Measurements from ENCODE around the gene SH3RF3. TPM values are rescaled to one million over a fixed set of nuclear protein-coding genes. Genes with fewer than 3 reads are reported as not detected.
"Not testable (repeated sequence)": the region's sequence is repeated elsewhere in the genome, so short reads cannot be mapped to it uniquely, and the experiment has no call there.

Gene SH3RF3
- total RNA-seq, 1 donor from 2014 or later, result under 0.01 TPM

GRCh38 chr2:109118321-109118720 lies 10.7 kb upstream of the SH3RF3 start:
- no peak for TF ChIP-seq CTCF (IDR thresholded peaks at IDR 0.05; ENCODE audit: insufficient read depth, low read length, severe bottlenecking)
- Histone ChIP-seq H3K36me3 (ENCODE audit: control insufficient read depth, insufficient read depth, low read length) (no peaks in the 10 kb centered on the region), H3K27me3 (ENCODE audit: control insufficient read depth, insufficient read depth, low read length) (peaks cover 4% of the 10 kb centered on the region), H3K4me3 (ENCODE audit: low read depth, low read length) (no peak overlapping the region)
- DNase-seq (ENCODE audit: low read depth), result no peak
- no peak for FAIRE-seq

GRCh38 chr2:109120166-109120565 lies 8.8 kb upstream of the SH3RF3 start:
- TF ChIP-seq CTCF (IDR thresholded peaks at IDR 0.05; ENCODE audit: insufficient read depth, low read length, severe bottlenecking), result no peak
- DNase-seq (ENCODE audit: low read depth) (no peak), FAIRE-seq (no peak)

GRCh38 chr2:109120686-109121085 lies 8.3 kb upstream of the SH3RF3 start:
- not testable (repeated sequence) for FAIRE-seq; H3K36me3 ChIP-seq (ENCODE audit: control insufficient read depth, insufficient read depth, low read length); H3K27me3 ChIP-seq (ENCODE audit: control insufficient read depth, insufficient read depth, low read length); H3K4me3 ChIP-seq (ENCODE audit: low read depth, low read length); DNase-seq (ENCODE audit: low read depth)

More at GRCh38 chr2:109120166-109120565, 8.8 kb upstream of the SH3RF3 start:
- Histone ChIP-seq H3K27me3 (ENCODE audit: control insufficient read depth, insufficient read depth, low read length) (peaks cover 4% of the 10 kb centered on the region), H3K36me3 (ENCODE audit: control insufficient read depth, insufficient read depth, low read length) (no peaks in the 10 kb centered on the region), H3K4me3 (ENCODE audit: low read depth, low read length) (no peak overlapping the region)

- Histone ChIP-seq H3K27me3 (ENCODE audit: control insufficient read depth, insufficient read depth, low read length) (peaks cover 4% of the 10 kb centered on the region), H3K4me3 (ENCODE audit: low read depth, low read length) (no peak overlapping the region), H3K36me3 (ENCODE audit: control insufficient read depth, insufficient read depth, low read length) (no peaks in the 10 kb centered on the region)
- DNase-seq (ENCODE audit: low read depth) (no peak), FAIRE-seq (no peak)
- TF ChIP-seq CTCF (IDR thresholded peaks at IDR 0.05; ENCODE audit: insufficient read depth, low read length, severe bottlenecking), result no peak
Observed at GRCh38 chr2:109123586-109124201, 5.3 kb upstream of the SH3RF3 start.

- DNase-seq (ENCODE audit: low read depth), result no peak
- TF ChIP-seq CTCF (IDR thresholded peaks at IDR 0.05; ENCODE audit: insufficient read depth, low read length, severe bottlenecking), result no peak
Observed at GRCh38 chr2:109124982-109125592, 3.9 kb upstream of the SH3RF3 start.

GRCh38 chr2:109125593-109126500 lies 3.2 kb upstream of the SH3RF3 start:
- no peak overlapping the region for H3K4me3 ChIP-seq (ENCODE audit: low read depth, low read length)
- no peak for TF ChIP-seq CTCF (IDR thresholded peaks at IDR 0.05; ENCODE audit: insufficient read depth, low read length, severe bottlenecking)
- peaks cover 13% of the 10 kb centered on the region for H3K27me3 ChIP-seq (ENCODE audit: control insufficient read depth, insufficient read depth, low read length)
- no peaks in the 10 kb centered on the region for H3K36me3 ChIP-seq (ENCODE audit: control insufficient read depth, insufficient read depth, low read length)
- FAIRE-seq, result no peak
- peak; percentile 92 for DNase-seq (ENCODE audit: low read depth)

More at GRCh38 chr2:109124982-109125592, 3.9 kb upstream of the SH3RF3 start:
- Histone ChIP-seq H3K36me3 (ENCODE audit: control insufficient read depth, insufficient read depth, low read length) (no peaks in the 10 kb centered on the region), H3K4me3 (ENCODE audit: low read depth, low read length) (no peak overlapping the region), H3K27me3 (ENCODE audit: control insufficient read depth, insufficient read depth, low read length) (peaks cover 9% of the 10 kb centered on the region)
- FAIRE-seq, result no peak

All from bronchial epithelial cell (primary cell).